ENCODE results near the gene PRRX2.

DNA sequence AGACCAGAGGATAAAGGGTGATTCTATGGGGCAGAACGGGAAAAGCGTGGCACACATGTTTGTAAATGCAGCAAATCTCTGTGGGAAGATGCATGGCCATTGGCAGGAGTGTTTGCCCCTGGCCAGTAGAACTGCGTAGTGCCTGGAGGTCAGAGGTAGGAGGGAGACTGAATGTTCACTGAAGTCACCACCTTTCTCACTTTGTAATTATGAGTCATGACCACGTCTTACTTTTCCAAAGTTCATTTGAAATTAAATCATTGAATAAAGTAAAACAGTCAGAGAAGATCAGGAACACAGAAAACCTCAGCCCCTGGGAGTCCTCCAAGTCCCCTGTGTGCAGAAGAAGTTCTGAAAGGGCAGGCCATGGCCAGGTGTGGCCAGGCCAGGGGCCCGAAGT lies 82.8 kb downstream of the PRRX2 start:
- TF ChIP-seq, protein P1, sequence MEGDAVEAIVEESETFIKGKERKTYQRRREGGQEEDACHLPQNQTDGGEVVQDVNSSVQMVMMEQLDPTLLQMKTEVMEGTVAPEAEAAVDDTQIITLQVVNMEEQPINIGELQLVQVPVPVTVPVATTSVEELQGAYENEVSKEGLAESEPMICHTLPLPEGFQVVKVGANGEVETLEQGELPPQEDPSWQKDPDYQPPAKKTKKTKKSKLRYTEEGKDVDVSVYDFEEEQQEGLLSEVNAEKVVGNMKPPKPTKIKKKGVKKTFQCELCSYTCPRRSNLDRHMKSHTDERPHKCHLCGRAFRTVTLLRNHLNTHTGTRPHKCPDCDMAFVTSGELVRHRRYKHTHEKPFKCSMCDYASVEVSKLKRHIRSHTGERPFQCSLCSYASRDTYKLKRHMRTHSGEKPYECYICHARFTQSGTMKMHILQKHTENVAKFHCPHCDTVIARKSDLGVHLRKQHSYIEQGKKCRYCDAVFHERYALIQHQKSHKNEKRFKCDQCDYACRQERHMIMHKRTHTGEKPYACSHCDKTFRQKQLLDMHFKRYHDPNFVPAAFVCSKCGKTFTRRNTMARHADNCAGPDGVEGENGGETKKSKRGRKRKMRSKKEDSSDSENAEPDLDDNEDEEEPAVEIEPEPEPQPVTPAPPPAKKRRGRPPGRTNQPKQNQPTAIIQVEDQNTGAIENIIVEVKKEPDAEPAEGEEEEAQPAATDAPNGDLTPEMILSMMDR (IDR thresholded peaks at IDR 0.05; ENCODE audit: low read depth, low read length, missing input control): no peak
- TF ChIP-seq EGR1 (IDR thresholded peaks at IDR 0.05; ENCODE audit: low read depth in 2 of 2): no peak
- TF ChIP-seq YY1 (IDR thresholded peaks at IDR 0.05): no peak

All from liver (tissue), 3 donors.